Dedifferentiated amniotic fluid mesenchymal stem cell (primary cell): ENCODE measurements around the gene ANXA2R.

Experiments
- DNase-seq: peaks from one replicate; pipeline ENCODE4 v3.0.0-alpha.2; 2016; ENCODE audit errors: extremely low spot score

ANXA2R gene

DNA sequence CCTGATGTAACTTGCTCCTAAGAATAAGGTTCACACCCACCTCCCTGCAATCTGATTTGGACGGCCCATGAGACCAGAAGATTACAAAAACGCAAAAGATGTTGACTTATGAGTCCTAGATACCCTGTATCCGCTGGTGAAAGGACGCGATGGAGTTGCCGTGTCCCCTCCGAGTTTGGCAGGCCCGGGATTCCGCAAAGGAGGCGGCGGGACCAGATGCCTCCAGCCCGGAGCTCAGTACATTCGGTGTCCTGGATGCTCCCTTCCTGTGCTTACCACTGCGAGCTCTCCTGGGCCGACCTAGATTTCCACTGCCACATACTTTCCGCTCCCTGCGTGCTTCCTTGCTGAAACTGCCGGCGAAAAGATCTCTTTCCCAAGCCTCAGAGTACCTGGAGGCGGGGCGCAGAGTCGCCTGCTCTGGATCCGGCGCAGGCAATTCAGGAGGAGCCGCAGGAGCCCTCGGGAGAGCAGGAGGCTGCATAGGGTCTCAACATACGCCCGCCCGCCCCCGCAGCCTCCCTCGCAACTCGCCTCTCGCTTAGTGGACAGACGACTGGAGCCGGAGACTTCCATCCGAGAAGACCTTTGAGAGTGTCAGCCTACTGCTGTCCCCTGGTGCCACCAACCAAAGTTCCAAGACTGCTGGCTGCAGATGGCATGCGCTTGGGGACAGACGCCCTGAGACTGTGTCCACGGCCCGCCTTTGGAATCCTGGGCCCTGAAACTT lies 39.8 kb downstream of the ANXA2R start:
- peak; percentile 42 for DNase-seq

DNA sequence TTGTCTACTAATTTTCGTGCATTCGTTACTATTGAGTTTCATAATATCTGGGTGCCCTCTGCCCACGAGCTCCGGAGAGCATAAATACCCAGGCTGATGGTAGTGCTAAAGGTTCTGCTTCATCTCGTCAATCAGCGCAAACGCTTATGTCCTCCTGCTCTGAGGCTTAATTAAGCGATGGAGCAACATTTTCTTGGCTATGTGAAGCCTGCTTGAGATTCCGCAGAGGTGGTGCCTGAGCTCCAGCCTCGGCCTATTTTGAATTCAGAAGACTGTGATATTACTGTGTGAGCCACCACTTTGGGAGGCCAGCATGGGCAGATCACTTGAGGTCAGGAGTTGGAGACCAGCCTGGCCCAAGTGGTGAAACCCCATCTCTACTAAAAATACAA lies 44.8 kb downstream of the ANXA2R start:
- DNase-seq = no peak

GRCh38 chr5:42994555-42995359 lies 45.4 kb downstream of the ANXA2R start:
- peak; percentile 94 for DNase-seq

GRCh38 chr5:42994246-42994554 lies 45.9 kb downstream of the ANXA2R start:
- no peak for DNase-seq

- peak; percentile 74 for DNase-seq
Observed at GRCh38 chr5:42993516-42994245, 46.4 kb downstream of the ANXA2R start.

DNA sequence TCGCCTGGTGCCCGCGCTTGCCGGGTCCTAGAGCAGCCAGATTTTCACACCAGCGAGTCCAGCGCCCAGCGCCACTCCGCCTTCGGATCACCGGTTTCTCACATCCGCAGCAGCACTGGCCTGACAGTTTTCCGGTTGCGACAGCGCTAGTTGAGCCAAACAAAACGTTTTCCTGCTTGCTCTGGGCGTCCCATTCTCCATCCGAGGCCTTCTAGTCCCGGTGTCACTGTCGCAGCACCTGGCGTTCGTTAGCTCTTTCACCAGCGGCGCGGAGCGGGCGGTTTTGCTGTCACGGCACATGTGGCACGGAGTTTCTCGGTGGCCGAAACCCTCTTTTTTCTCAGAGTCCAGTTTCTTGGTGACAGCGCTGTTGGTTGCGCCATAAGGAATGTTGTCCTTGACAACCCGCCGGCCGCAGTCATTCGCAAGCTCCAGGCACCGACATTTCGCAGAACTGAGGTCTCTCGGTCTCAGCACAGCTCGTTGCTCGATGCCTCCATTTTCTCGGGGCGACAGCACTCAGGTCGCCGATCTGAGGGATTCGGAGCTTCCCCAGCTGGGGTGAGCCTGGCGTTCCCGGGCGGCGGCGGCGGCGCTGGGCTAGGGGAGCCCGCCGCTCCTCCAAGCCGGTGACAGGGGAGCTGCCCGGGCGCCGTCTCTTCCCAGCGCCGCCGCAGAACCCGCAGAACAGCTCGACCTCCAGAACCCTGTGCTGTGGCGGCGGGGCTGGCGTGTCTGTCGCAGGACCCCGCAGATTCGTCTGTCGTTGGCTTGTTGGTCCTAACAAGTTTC lies 47.8 kb downstream of the ANXA2R start:
- DNase-seq = peak; percentile 54

DNA sequence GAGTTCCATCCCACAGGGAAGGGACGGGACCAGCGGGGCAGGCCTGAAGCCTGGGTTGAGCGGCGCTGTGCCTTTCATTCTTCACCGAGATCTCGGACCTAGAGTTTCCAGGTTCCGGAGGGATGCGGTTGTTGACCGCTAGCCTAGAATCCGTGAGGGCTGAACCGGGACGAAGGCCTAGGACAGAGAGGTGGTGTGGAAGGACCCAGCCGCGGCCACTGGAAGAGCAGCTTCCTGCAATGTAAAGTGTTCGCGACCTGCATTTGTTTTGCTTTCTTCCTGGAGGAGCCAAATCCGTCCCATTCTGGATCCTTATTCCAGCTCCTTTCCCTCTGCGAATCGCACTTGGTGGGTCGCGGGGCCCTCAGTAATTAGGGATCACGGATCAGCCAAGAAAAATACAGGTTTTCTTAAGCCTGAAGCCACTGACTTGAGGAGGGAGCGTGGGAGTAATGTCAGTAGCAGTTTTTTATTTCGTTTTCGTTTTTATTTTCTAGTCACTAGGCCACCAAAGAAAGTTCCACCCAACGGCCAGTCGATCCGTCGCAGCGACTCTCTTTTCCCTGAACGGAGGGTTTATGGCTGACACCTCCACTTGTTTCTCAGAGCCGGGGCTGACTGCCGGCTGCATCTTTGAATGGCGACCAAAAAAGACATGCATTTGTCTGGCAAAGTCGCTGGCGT lies 48.6 kb downstream of the ANXA2R start:
- no peak for DNase-seq

DNA sequence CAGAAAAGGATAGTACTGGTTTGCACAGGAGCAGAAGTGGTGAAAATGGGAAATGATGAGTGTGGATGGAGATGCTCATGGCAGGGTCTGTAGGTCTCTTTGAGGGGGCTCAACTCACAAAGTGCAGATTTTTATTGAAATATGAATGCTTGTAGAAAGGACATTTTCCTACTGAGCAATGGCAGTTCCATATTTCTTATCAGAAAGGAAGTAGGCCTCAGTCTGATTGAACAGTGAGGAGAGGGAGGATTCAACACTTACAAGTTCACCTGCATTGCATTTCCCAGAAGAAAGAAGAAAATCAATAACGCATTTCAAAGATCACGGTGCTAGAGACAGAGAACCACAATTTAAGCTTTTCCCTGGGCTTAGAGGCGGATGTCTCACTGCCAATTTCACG lies 49.2 kb downstream of the ANXA2R start:
- no peak for DNase-seq
